PC-9 (cell line): ENCODE data around the gene LSM10. TPM values are rescaled to one million over a fixed set of nuclear protein-coding genes. Genes with fewer than 3 reads are reported as not detected.

Experiments used
- BruUV-seq: library from RNA; stranded (reverse); fragments of 400-500 nt; replicated peaks from 2 replicates; lab custom pipeline; 2021; lab: Mats Ljungman, UMichigan
- CTCF ChIA-PET: fragments of 300-600 bp; sonication (Branson Sonifier 250); formaldehyde crosslinking; loops from one replicate; lab custom pipeline; 2022; ENCODE audit warnings: antibody characterized with exemption; lab: Charles Lee
- POLR2A ChIA-PET: fragments of 300-600 bp; sonication (Branson Sonifier 250); formaldehyde crosslinking; loops from one replicate; lab custom pipeline; 2022; ENCODE audit warnings: antibody characterized with exemption; ENCODE audit not compliant: unreplicated experiment; lab: Charles Lee
- DNase-seq, 2 experiments: peaks; one replicate each; pipeline versions ENCODE4 v3.0.0 to v3.0.0-alpha.2; 2015 to 2022; ENCODE audit warnings: mixed read lengths in 1 of 2
- H2AFZ ChIP-seq: fragments of 200-600 bp; sonication (generic); 2 replicates; pipeline ENCODE4 v1.8.1; 2017; ENCODE audit warnings: antibody characterized with exemption
- H3F3A ChIP-seq: fragments of 200-600 bp; sonication (generic); 2 replicates; pipeline ENCODE4 v1.8.1; 2017; ENCODE audit warnings: antibody characterized with exemption, mild to moderate bottlenecking, low read depth; ENCODE audit not compliant: insufficient read depth
- H3K27ac ChIP-seq: fragments of 200-600 bp; sonication (generic); 2 replicates; pipeline ENCODE4 v1.6.1; 2016; ENCODE audit warnings: mixed run types
- H3K27me3 ChIP-seq: fragments of 200-600 bp; sonication (generic); 2 replicates; pipeline ENCODE4 v1.6.1; 2016; ENCODE audit warnings: low read depth, mixed run types; ENCODE audit not compliant: insufficient read depth
- H3K36me3 ChIP-seq: fragments of 200-600 bp; sonication (generic); 2 replicates; pipeline ENCODE4 v1.6.1; 2016; ENCODE audit warnings: low read depth, mixed run types
- H3K4me1 ChIP-seq: fragments of 200-600 bp; sonication (generic); replicated peaks from 2 replicates; pipeline ENCODE4 v1.6.1; 2016; ENCODE audit warnings: mixed run types; ENCODE audit not compliant: insufficient read depth
- H3K4me2 ChIP-seq: fragments of 200-600 bp; sonication (generic); 2 replicates; pipeline ENCODE4 v1.6.1; 2017; ENCODE audit warnings: mixed run types
- H3K4me3 ChIP-seq: fragments of 200-600 bp; sonication (generic); 2 replicates; pipeline ENCODE4 v1.6.1; 2016; ENCODE audit warnings: mixed run types
- H3K79me2 ChIP-seq: fragments of 200-600 bp; sonication (generic); 2 replicates; pipeline ENCODE4 v1.6.1; 2017; ENCODE audit warnings: low read depth, mixed run types
- H3K9me2 ChIP-seq: fragments of 200-600 bp; sonication (generic); 2 replicates; pipeline ENCODE4 v1.8.1; 2017; ENCODE audit warnings: mild to moderate bottlenecking; ENCODE audit not compliant: insufficient read depth
- H3K9me3 ChIP-seq: fragments of 200-600 bp; sonication (generic); 2 replicates; pipeline ENCODE4 v1.8.1; 2016; ENCODE audit warnings: low read depth; ENCODE audit not compliant: insufficient read depth
- H4K20me1 ChIP-seq: fragments of 200-600 bp; sonication (generic); 2 replicates; pipeline ENCODE4 v1.8.1; 2017; ENCODE audit not compliant: insufficient read depth
- EZH2 ChIP-seq: fragments of 200-600 bp; sonication (generic); IDR thresholded peaks from 2 replicates; pipeline ENCODE4 v1.8.0; 2017; ENCODE audit warnings: antibody characterized with exemption, low read depth
- intact Hi-C: fragments of 100-400 bp; cut with micrococcal nuclease; formaldehyde crosslinking; loops from one replicate; pipeline ENCODE4 v1.10.0; 2022; ENCODE audit not compliant: unreplicated experiment
- total RNA-seq: library from RNA; stranded (reverse); gene quantifications from 2 replicates; pipeline ENCODE4 v1.2.3, GENCODE V29; 2021
- TF ChIP-seq, protein P1 (sequence below): fragments of 200-600 bp; sonication (generic); conservative IDR thresholded peaks from 2 replicates; pipeline ENCODE4 v1.6.1; 2017; ENCODE audit warnings: mixed run types, antibody characterized with exemption, mild to moderate bottlenecking, moderate library complexity

Gene LSM10
- total RNA-seq, 1 experiment from 2014 or later, result 39.7 TPM

DNA sequence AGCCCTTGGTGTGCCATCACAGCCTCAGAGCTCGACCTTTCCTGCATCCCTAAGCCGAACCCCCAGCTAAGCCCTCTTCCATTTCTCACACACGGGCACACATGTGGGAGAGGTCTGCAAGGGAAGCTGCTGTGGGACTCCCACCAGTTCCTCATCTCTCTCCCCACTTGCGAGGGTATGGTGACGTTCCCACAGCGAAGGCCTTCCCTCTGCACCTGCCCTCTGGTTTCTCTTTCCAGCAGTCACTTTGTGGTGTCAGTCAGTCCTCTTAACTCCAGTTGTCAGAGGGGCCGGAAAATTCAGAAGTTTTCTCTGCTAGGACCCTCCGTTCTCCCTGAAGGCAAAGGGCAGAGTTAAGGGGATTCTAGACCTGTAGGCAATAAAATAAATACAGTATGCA, 6.4 kb downstream of the LSM10 start:
- POLR2A ChIA-PET, result no interaction called here
- Histone ChIP-seq H3K4me2 (no peak overlapping the region), H2AFZ (no peak overlapping the region), H3K4me1 (peaks cover 20% of the 10 kb centered on the region), H3K79me2 (peaks cover 2% of the 10 kb centered on the region), H3K27me3 (no peaks in the 10 kb centered on the region), H3K9me2 (no peaks in the 10 kb centered on the region), H3K4me3 (no peak overlapping the region), H4K20me1 (no peaks in the 10 kb centered on the region), H3K9me3 (no peaks in the 10 kb centered on the region), H3K36me3 (peaks cover 11% of the 10 kb centered on the region; the same call in 1 of the 2 replicates), H3F3A (peaks cover 27% of the 10 kb centered on the region), H3K27ac (no peak overlapping the region)
- intact Hi-C loops, result no loop called here
- CTCF ChIA-PET, result no interaction called here
- DNase-seq, result no peak
- no TSS peak for BruUV-seq
- TF ChIP-seq, protein P1, sequence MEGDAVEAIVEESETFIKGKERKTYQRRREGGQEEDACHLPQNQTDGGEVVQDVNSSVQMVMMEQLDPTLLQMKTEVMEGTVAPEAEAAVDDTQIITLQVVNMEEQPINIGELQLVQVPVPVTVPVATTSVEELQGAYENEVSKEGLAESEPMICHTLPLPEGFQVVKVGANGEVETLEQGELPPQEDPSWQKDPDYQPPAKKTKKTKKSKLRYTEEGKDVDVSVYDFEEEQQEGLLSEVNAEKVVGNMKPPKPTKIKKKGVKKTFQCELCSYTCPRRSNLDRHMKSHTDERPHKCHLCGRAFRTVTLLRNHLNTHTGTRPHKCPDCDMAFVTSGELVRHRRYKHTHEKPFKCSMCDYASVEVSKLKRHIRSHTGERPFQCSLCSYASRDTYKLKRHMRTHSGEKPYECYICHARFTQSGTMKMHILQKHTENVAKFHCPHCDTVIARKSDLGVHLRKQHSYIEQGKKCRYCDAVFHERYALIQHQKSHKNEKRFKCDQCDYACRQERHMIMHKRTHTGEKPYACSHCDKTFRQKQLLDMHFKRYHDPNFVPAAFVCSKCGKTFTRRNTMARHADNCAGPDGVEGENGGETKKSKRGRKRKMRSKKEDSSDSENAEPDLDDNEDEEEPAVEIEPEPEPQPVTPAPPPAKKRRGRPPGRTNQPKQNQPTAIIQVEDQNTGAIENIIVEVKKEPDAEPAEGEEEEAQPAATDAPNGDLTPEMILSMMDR, result no peak
- no peak for TF ChIP-seq EZH2

DNA sequence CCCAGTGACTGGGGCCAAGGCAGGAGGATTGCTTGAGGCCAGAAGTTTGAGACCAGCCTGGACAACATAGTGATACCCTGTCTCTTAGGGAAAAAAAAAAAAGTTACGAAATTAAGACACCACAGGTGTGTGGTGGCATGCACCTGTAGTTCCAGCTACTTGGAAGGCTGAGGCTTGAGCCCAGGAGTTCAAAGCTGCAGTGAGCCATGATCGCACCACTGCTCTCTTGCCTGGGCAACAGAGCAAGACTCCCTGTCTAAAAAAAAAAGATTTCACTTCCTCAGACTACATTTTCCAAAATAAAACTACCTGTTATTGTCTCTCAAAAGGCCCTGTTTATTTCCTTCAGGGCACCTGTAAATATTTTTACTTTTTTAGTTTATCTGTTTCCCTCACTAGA, 7.3 kb downstream of the LSM10 start:
- POLR2A ChIA-PET, result no interaction called here
- H3K4me1 ChIP-seq, result peaks cover 20% of the 10 kb centered on the region
- H3K27ac ChIP-seq, result no peak overlapping the region

DNA sequence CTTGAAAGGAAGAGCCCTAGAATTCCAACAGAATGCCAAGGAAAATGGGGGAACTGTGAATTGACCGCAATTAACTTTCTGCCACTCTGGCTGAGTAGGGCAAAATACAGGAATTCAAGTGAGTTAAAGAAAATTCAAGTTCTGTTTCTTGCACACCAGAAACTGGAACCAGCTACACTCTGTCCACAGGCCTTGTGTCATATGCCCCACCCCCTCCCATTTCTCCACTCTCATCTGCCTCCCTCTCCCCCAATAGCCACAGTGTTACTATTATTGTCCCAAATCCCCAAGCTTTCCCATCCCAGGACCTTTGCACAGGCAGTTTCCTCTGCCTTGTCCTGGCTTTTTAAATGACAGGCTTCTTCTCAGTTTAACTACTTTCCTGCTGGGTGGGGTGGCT, 7.7 kb downstream of the LSM10 start:
- Histone ChIP-seq H2AFZ (no peak overlapping the region), H4K20me1 (no peaks in the 10 kb centered on the region), H3K27ac (no peak overlapping the region), H3K36me3 (peaks cover 11% of the 10 kb centered on the region; the same call in 1 of the 2 replicates), H3K9me2 (no peaks in the 10 kb centered on the region), H3K79me2 (peaks cover 5% of the 10 kb centered on the region), H3K4me2 (no peak overlapping the region), H3K4me3 (no peak overlapping the region), H3F3A (peaks cover 34% of the 10 kb centered on the region), H3K9me3 (no peaks in the 10 kb centered on the region), H3K4me1 (peaks cover 20% of the 10 kb centered on the region), H3K27me3 (no peaks in the 10 kb centered on the region)
- DNase-seq, result no peak
- POLR2A ChIA-PET, result no interaction called here
- TF ChIP-seq, protein P1, result no peak
- no peak for TF ChIP-seq EZH2
- no TSS peak for BruUV-seq
- CTCF ChIA-PET, result no interaction called here
- intact Hi-C loops, result loop anchor here (5.0 to 10.0 kb wide), 2 partner anchors 85 to 1087 kb away; partner anchors contain the start of gene SH3D21

More for the DNA sequence above, 7.3 kb downstream of the LSM10 start:
- Histone ChIP-seq H2AFZ (no peak overlapping the region), H4K20me1 (no peaks in the 10 kb centered on the region), H3K9me2 (no peaks in the 10 kb centered on the region), H3K4me2 (no peak overlapping the region), H3K9me3 (no peaks in the 10 kb centered on the region), H3F3A (peaks cover 30% of the 10 kb centered on the region), H3K27me3 (no peaks in the 10 kb centered on the region), H3K36me3 (peaks cover 11% of the 10 kb centered on the region; the same call in 1 of the 2 replicates), H3K79me2 (peaks cover 1% of the 10 kb centered on the region; the same call in 1 of the 2 replicates), H3K4me3 (no peak overlapping the region)
- no TSS peak for BruUV-seq
- TF ChIP-seq, protein P1, result no peak
- TF ChIP-seq EZH2, result no peak
- no peak for DNase-seq
- intact Hi-C loops, result no loop called here
- CTCF ChIA-PET, result no interaction called here
